CD4-positive, alpha-beta T cell treated with Interferon gamma for 1 hour (primary cell): ENCODE measurements around the gene ERI3.

Experiments
- DNase-seq: peaks from one replicate; pipeline ENCODE4 v3.0.0-alpha.2; 2020

Gene ERI3

DNA sequence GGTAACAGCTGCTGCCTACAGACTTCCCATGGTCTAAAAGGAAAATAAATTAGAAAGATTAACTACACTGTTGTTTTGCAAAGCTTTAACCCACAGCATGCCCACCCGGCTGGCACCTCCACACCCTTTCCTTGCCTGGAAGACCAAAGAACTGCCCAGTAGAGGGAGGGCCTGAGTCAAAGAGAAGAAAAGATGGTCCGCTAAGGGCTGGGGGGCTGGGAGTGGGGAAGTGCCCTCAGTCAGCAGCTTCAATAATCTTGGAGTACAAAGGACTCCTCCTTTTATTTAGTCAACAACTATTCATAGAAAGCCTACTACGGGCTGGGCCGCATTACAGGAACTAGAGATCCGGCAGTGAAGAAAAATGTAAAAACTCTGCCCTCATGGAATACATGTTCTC, 40.6 kb downstream of the ERI3 start:
- DNase-seq = no peak

DNA sequence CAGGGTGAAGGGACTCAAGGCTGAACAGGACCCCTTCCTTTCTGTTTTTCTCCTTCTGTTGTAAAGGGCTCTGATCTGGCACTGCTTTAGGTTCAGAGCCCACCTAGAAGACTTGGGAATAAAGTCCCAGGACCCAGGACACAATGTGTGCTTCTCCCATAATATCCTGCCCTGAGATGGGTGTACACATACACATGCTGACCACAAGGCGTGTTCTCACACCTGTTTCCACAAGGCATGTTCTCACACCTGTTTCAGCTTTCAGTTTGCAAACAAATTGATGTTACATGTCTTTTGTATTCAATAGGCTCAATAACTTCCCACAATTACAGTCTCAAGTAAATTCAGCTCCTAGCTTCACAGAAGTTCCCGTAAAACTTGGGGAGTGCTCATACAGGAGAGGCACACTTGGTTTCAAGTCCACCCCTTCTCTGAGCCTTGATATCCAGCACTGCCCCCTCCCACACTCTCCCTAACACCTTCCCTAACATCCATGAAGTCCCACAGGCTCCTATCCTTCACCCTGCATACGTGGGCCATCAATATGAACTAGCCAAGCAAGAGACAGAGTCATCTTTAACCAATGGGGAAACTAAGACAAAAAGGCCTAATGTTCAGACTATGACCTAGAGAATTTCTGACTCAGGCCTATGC, 41.7 kb downstream of the ERI3 start:
- DNase-seq = no peak

DNA sequence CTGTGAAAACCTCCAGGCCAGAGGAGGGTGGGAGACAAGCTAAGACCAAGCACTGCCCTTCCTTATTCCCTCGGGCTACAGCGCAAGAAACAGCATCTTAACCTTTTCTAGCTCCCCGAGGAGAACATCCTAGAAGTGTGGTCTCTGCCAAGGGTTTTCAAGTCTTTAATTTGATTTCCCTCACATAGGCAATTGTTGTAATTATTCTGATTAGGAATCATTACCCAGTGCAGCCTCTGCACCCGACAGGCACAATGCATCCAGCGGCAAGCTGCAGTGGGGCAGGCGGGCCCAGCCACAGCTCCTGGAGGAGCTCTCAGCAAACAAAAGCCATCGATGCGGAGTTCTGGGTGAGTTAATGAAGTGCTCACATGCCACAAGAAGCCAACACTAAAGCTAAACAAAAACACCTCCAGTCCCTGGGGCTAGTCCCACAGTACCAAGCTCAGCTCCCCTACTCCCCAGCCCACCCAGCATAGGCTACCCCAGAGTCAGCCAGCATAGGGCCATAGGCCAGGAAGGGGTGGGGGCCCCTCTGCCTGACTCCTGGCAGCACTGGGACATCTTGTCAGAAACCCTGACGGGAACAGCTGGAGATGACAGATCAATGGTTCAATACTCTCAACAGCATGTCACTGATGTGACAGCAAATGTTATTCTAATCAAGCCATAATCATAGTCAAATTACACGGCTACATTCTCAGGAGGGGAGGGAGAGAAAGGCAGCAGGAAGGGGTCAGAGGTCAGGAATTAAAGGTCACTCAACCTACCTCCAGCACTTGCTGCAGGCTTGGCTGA, 42.5 kb downstream of the ERI3 start:
- no peak for DNase-seq

GRCh38 chr1:44310006-44310405, 45.1 kb downstream of the ERI3 start:
- DNase-seq = no peak

GRCh38 chr1:44305962-44306422, 49.1 kb downstream of the ERI3 start:
- DNase-seq = no peak

DNA sequence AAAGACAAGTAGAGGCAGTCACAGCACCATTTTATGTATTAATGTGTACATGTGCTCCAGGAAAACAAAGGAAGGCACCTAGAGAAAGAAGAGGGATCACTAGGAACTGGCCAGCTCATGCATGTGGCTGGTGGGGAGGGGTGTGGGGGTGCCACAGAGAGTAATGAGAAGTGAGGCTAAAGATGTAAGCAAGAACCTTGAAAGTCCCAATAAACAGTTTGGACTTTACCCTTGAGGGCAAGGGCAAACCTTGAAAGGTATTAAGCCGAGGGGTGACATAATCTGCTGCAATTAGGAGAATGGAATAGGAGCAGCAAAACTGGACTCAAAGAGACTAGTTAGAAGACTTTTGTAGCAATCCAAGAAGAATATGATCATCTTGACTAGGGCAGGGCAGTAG, 51.5 kb downstream of the ERI3 start:
- DNase-seq = no peak

GRCh38 chr1:44302541-44302940, 52.5 kb downstream of the ERI3 start:
- DNase-seq = no peak

- no peak for DNase-seq
Measured at GRCh38 chr1:44301442-44301841, 53.6 kb downstream of the ERI3 start.

DNA sequence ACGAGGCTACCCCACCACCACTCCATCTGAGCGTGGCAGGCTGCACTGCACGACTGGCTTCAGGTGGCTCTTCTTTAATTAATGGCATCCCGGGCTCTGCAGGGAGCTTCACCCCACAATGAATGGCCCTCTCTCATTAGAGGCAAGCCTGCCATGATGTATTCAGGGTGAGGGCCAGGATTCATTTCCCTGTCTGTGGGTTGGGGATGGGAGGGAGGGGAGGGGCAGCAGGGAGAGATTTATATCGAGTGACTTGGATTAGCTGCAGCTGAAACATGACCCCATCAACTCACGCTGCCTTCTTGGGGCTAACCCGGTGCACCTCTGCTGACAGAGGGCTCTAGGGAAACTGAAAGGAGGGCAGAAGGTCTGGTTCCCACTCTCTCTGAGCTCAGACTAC, 54.2 kb downstream of the ERI3 start:
- no peak for DNase-seq

DNA sequence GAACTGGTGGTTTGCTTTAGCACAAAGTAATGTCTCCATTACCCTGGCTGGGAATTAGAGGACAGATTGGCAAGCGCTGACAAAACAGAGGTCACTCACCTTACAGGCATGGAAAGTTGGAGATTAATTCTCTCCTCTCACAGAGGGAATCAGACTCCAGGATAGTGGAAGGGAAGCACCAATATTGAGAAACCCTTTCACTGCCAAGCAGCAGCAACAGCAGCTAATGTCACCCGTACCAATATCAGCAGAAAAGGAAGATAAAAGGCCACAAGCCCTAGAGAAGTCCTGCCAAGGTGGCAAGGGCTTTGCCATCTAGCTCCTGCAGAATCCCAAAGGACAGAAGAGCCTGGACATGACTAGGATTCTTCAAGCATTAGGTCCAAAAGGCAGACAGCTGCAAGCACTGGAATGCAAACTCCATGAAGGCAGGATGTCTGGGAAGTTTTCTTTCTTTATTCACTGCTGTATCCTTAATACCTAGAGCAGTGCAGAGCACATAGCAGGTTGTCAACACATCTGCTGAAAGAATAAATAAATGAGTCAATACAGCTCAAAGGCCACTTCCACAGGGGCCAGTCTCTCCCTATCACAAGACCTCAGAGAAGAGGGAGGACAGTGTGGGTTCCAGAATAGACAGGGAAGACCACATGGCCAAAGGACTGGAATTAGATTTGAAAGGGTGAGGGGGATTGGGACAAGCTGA, 57.2 kb downstream of the ERI3 start:
- no peak for DNase-seq

DNA sequence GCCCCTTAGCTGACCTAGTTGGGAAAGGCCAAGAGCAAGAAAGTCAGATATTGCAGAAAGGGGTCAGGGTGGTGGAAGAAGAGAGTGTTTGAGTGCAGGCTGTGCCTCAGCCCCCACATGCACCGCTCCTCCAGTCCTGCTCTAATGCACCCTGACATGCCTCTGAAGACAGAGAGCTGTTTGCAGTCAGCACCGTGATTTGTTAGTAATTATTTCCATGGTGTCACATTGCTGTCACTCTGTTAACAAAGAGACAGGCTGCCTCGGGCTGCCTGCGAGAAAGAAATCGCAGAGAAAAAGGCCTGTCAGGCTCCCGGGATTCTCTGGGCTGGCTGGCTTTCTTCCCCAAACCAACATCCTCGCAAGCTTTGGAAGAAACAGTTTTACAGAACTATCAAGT, 58.3 kb downstream of the ERI3 start:
- DNase-seq = no peak

- DNase-seq = no peak
Measured at GRCh38 chr1:44296086-44296485, 59.0 kb downstream of the ERI3 start.

DNA sequence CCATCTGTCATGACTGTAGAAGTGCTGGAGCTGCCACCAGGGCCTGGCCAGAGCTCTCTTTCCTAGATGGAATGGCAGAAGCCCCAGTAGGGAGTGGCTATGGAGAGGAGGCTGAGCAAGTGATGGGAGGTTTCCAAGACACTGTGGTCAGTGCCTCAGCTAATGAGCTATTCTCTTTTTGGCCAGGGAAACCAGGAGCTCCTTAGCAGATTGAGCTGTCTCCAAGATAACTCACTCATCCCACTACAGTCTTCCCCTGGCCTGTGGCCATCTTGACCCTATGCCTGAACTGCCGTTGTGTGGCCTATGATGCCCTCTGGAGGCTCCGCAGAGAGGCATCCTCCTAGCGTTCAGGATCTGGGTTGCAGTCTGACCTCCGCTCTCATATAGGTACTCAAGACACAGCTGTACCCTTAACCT, 60.5 kb downstream of the ERI3 start:
- no peak for DNase-seq

GRCh38 chr1:44293761-44294315, 61.2 kb downstream of the ERI3 start:
- DNase-seq = no peak

DNA sequence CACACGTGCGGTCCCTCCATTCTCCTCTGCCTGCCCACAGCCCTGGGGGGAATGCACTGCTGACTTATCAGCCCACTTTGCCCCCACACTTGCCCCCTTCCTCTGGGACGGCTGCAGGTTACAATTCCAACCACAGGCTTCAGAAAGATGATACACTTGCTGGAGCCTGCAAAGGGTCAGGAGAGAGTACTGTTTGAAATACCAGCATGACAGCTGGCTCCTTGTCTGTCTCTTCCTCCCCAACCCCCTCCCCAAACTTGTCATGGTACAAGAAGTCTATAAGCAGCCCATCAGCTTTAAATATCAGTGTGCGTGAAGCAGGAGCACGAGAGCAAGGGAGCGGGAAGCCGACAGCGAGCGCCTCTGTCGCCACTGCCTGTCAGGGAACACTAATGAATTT, 62.4 kb downstream of the ERI3 start:
- DNase-seq = no peak

GRCh38 chr1:44290250-44291094, 64.6 kb downstream of the ERI3 start:
- no peak for DNase-seq

DNA sequence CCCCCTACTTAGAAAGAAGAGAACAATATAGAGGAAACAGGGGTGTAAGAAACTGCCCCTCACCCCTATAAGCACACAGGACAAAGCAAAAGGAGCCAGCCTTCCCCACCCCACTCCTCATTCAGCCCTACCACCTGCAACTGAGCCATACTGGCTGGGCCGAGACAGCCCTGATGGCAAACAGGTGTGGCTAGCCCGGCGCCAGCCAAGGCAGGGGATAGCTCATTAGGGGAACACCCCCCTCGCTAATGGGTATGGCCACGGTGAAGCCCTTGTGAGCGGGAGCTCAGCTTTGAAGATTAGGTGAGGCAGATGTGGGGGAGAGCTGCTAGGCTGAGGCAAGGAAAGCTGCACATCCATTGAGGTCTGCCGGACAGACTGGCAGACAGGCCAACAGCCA, 65.5 kb downstream of the ERI3 start:
- no peak for DNase-seq

GRCh38 chr1:44288883-44289282, 66.2 kb downstream of the ERI3 start:
- DNase-seq = no peak

DNA sequence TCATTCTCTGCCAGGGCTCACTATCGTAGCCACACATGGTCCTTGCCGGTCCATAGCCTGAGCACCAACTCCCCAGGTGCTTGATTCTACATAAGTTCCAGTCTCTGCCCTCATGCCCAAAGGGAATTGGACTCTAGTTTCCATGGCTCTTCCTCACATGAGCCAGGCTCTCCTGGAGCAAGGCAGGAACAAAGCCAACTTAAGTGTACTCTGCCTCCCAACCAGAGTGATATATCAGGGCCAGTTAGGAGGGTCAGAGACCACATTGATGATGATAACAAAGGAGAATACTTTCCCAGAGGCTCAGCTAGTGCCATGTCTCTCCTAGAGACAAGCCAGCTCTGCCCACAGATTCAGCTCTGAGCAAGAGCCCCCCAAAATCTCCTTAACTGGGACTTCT, 70.9 kb downstream of the ERI3 start:
- DNase-seq = no peak

DNA sequence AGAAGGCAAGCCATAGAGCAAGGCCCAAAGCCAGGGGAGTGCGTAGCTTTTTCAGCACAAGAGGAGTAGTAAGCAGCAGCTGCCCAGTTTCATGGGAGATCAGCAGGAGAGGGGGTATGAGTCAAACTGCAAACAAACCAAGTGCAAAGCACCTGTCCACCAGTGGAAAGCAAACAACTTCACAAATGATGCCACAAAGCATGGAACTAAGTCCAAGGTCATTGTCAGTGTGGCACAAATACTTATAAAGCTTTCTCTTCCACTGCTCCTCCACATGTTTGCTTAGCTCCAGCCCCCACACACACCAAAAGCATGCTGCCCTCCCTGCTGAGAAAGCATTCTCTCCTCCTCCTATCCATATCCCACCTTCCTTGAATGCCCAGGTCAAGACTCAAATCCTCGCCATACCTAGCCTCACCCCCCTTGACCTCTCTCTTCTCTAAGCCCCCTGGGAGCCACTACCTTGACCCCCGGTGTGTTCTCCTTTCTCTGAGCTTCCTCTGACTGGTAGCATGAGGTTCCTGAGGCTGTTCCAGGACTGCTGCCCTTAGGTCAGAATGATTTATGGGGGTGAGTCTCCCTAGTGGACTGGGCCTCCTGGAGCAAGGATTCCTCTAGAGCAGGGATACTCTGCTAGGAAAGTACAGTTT, 71.4 kb downstream of the ERI3 start:
- DNase-seq = no peak

GRCh38 chr1:44282704-44283426, 72.2 kb downstream of the ERI3 start:
- DNase-seq = no peak
